OCI-LY1 (cell line): Measurements from ENCODE around the gene MMEL1.

ENCODE experiments used
- H2AFZ ChIP-seq: fragments of 200-600 bp; sonication (generic), shearing (Covaris generic); 2 replicates; pipeline ENCODE4 v1.6.0; 2014; ENCODE audit warnings: antibody characterized with exemption, mild to moderate bottlenecking, low read length
- H3F3A ChIP-seq: fragments of 200-600 bp; sonication (generic), shearing (Covaris generic); 2 replicates; pipeline ENCODE4 v1.6.0; 2014; ENCODE audit warnings: mild to moderate bottlenecking, antibody characterized with exemption, low read length, moderate library complexity; ENCODE audit not compliant: insufficient read depth
- H3K27ac ChIP-seq: fragments of 200-600 bp; sonication (generic); 2 replicates; pipeline ENCODE4 v1.5.1; 2014; ENCODE audit warnings: low read length, mixed run types, mild to moderate bottlenecking, low read depth; ENCODE audit not compliant: poor library complexity, severe bottlenecking
- H3K27me3 ChIP-seq: fragments of 200-600 bp; sonication (generic); 2 replicates; pipeline ENCODE4 v1.6.0; 2014; ENCODE audit warnings: antibody characterized with exemption, mild to moderate bottlenecking, low read length, moderate library complexity; ENCODE audit not compliant: insufficient read depth
- H3K36me3 ChIP-seq: fragments of 200-600 bp; sonication (generic); 2 replicates; pipeline ENCODE4 v1.6.1; 2014; ENCODE audit warnings: mild to moderate bottlenecking, antibody characterized with exemption, low read length, moderate library complexity, mixed read lengths; ENCODE audit not compliant: insufficient read depth
- H3K4me1 ChIP-seq: fragments of 200-600 bp; sonication (generic); 2 replicates; pipeline ENCODE4 v1.5.1; 2014; ENCODE audit warnings: mild to moderate bottlenecking, low read length, moderate library complexity; ENCODE audit not compliant: insufficient read depth, severe bottlenecking
- H3K4me2 ChIP-seq: fragments of 200-600 bp; sonication (generic), shearing (Covaris generic); 2 replicates; pipeline ENCODE4 v1.6.1; 2014; ENCODE audit warnings: low read length
- H3K4me3 ChIP-seq: fragments of 200-600 bp; sonication (generic); 2 replicates; pipeline ENCODE4 v1.5.1; 2014; ENCODE audit warnings: low read length, low read depth, mild to moderate bottlenecking, mixed read lengths; ENCODE audit not compliant: poor library complexity, severe bottlenecking
- H3K79me2 ChIP-seq: fragments of 200-600 bp; shearing (Covaris generic); 2 replicates; pipeline ENCODE4 v1.6.1; 2016; ENCODE audit warnings: mixed run types, low read length, mixed read lengths; ENCODE audit not compliant: insufficient read depth
- H3K9ac ChIP-seq: fragments of 200-600 bp; sonication (generic), shearing (Covaris generic); 2 replicates; pipeline ENCODE4 v1.6.1; 2014; ENCODE audit warnings: mild to moderate bottlenecking, low read length, mixed read lengths
- H3K9me2 ChIP-seq: fragments of 200-600 bp; sonication (generic), shearing (Covaris generic); 2 replicates; pipeline ENCODE4 v1.6.1; 2014; ENCODE audit warnings: low read depth, mild to moderate bottlenecking, low read length, mixed read lengths
- H3K9me3 ChIP-seq: fragments of 200-600 bp; shearing (Covaris generic); 2 replicates; pipeline ENCODE4 v1.6.1; 2014; ENCODE audit warnings: low read length, mixed read lengths
- H4K20me1 ChIP-seq: fragments of 200-600 bp; sonication (generic), shearing (Covaris generic); 2 replicates; pipeline ENCODE4 v1.6.0; 2016; ENCODE audit warnings: mild to moderate bottlenecking, low read length; ENCODE audit not compliant: insufficient read depth
- EZH2 ChIP-seq: fragments of 200-600 bp; sonication (generic), shearing (Covaris generic); IDR thresholded peaks from 2 replicates; pipeline ENCODE4 v1.8.0; 2017; ENCODE audit warnings: borderline replicate concordance, mixed run types, mild to moderate bottlenecking, antibody characterized with exemption, low read length, moderate library complexity, mixed read lengths
- TF ChIP-seq, protein P1 (sequence below): fragments of 200-600 bp; sonication (generic), shearing (Covaris generic); IDR thresholded peaks from 2 replicates; pipeline ENCODE4 v1.5.1; 2017; ENCODE audit warnings: mild to moderate bottlenecking, antibody characterized with exemption, low read length, moderate library complexity, mixed read lengths

MMEL1 gene

DNA sequence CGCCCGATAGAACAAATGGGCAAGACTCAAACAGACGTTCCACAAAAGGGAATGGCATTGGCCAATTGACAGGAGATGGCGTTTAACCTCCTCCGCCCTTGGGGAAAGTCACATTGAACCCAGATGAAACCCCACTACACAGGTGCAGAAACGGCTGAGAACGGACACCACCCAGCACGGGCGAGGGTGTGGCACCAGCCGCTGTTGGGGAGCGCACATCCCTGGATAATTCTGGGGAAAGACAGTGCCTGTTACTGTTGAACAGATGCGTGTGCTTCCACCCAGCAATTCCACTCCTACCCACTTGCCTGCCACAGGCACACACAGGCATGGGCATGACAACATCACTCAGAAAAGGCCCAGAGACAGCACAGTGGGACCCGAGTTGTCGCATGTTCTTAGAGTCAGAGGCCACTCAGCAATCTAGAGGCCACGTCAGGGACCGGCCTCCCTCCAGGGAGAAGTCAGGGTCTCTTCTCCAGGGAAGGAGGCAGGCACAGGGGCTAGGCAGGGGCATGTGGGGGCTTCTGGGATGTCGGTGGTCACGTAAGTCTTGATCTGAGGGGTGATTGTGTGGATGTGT is 31.0 kb downstream of the MMEL1 start:
- TF ChIP-seq, protein P1, sequence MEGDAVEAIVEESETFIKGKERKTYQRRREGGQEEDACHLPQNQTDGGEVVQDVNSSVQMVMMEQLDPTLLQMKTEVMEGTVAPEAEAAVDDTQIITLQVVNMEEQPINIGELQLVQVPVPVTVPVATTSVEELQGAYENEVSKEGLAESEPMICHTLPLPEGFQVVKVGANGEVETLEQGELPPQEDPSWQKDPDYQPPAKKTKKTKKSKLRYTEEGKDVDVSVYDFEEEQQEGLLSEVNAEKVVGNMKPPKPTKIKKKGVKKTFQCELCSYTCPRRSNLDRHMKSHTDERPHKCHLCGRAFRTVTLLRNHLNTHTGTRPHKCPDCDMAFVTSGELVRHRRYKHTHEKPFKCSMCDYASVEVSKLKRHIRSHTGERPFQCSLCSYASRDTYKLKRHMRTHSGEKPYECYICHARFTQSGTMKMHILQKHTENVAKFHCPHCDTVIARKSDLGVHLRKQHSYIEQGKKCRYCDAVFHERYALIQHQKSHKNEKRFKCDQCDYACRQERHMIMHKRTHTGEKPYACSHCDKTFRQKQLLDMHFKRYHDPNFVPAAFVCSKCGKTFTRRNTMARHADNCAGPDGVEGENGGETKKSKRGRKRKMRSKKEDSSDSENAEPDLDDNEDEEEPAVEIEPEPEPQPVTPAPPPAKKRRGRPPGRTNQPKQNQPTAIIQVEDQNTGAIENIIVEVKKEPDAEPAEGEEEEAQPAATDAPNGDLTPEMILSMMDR, result no peak
- TF ChIP-seq EZH2, result no peak
- Histone ChIP-seq H3K4me1 (no peaks in the 10 kb centered on the region), H3K27ac (no peak overlapping the region), H3K27me3 (no peaks in the 10 kb centered on the region), H3K79me2 (no peaks in the 10 kb centered on the region), H3K9me2 (no peaks in the 10 kb centered on the region), H3K4me2 (no peak overlapping the region), H2AFZ (no peak overlapping the region), H3K9ac (no peak overlapping the region), H3K36me3 (no peaks in the 10 kb centered on the region), H3F3A (no peaks in the 10 kb centered on the region), H3K9me3 (no peaks in the 10 kb centered on the region), H4K20me1 (no peaks in the 10 kb centered on the region), H3K4me3 (no peak overlapping the region)

DNA sequence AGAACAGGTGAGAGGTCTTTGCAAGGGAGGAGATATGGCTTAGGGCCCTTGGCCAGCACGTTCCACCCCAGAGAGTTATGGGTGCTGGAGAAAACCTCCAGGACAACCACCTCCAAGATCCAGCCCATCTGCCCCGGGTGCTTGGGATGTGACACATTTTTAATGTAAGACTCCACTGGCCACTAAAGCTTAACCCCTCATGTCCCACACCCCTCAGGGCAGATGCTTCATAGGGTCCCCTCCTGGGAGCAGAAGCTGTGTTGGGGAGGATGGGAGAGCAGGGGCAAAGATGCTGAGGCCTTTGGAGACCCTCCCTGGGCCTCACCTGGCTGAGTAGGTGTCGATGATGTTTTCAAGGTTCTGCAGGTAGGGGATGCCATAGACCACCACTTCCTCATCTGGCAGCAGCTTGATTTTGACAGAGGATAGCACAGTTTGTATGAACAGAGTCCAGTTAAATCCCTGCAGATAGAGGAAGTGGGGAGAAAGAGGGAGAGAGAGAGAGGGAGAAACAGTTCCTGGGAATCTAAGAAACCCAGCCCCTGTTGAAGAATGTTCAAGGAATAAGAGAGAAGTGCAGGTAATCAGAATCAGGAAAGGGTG is 34.4 kb downstream of the MMEL1 start:
- no peaks in the 10 kb centered on the region; the same call in 1 of the 2 replicates for H3K27me3 ChIP-seq

DNA sequence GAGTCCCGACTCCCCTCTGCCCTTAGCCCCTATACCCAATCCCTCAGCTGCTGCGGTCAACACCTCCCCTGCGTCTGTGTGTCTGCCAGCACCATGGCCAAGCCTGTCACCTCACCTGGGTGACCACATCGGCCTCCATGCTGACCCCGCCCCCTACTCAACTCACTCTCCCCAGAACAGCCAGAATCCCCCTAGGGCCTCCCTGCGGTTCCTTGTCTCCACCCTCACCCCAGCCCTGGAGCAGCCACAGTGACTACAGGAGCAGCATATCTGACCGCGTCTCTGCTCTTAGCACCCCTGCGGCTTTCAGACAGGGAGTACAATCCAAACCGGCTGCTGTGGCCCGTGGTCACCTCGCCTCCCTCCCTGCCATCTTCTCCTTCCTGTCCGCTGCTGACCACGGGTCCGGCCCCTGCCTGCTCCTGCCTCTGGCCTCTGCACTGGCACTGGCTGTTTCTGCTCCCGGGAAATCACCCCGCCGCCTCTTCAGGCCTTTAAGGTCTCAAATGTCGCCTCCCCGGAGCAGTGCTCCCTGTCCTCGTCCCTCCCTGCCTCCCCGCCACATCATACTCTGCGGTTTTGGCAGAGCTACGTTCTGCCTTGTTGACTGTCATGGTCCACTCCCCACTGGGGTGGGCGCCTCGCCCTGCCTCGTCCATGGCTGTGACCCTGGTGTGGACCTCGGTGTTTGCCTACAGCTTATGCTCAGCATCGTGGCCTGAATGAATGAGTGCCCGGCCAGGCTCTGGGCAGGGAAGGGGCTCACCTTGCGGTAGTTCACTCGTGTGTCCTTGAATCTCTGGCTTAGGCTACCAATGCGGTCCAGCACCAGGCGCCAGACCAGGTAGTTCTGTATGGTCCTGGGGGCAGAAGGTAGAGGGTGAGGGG is 35.1 kb downstream of the MMEL1 start:
- no peak overlapping the region for H3K9ac ChIP-seq
- no peak overlapping the region for H3K4me3 ChIP-seq
- H3K9me3 ChIP-seq, result no peaks in the 10 kb centered on the region
- TF ChIP-seq EZH2, result no peak
- TF ChIP-seq, protein P1, result no peak
- H3K4me2 ChIP-seq, result no peak overlapping the region
- H3K4me1 ChIP-seq, result no peaks in the 10 kb centered on the region
- H4K20me1 ChIP-seq, result no peaks in the 10 kb centered on the region
- H3K79me2 ChIP-seq, result no peaks in the 10 kb centered on the region
- no peaks in the 10 kb centered on the region; the same call in 1 of the 2 replicates for H3K27me3 ChIP-seq
- H3K36me3 ChIP-seq, result no peaks in the 10 kb centered on the region
- no peak overlapping the region for H2AFZ ChIP-seq
- no peak overlapping the region for H3K27ac ChIP-seq
- no peaks in the 10 kb centered on the region for H3F3A ChIP-seq
- H3K9me2 ChIP-seq, result no peaks in the 10 kb centered on the region

More for the DNA sequence above, 34.4 kb downstream of the MMEL1 start:
- Histone ChIP-seq H3K4me1 (no peaks in the 10 kb centered on the region), H2AFZ (no peak overlapping the region), H3K9me3 (no peaks in the 10 kb centered on the region), H3K27ac (no peak overlapping the region), H3K36me3 (no peaks in the 10 kb centered on the region), H4K20me1 (no peaks in the 10 kb centered on the region), H3K9ac (no peak overlapping the region), H3F3A (no peaks in the 10 kb centered on the region), H3K9me2 (no peaks in the 10 kb centered on the region), H3K4me3 (no peak overlapping the region), H3K4me2 (no peak overlapping the region), H3K79me2 (no peaks in the 10 kb centered on the region)
- no peak for TF ChIP-seq EZH2
- TF ChIP-seq, protein P1, result no peak
